Measurements from ENCODE around the gene ASCL1. TPM values are rescaled to one million over a fixed set of nuclear protein-coding genes. Genes with fewer than 3 reads are reported as not detected.

The ASCL1 gene
- total RNA-seq, 1 experiment from 2014 or later, result not detected

GRCh38 chr12:102910792-102911191, 46.7 kb upstream of the ASCL1 start:
- no peaks in the 10 kb centered on the region for H3K4me1 ChIP-seq
- H3K4me3 Mint-ChIP-seq (ENCODE audit: unreplicated experiment), result no peak overlapping the region
- no peaks in the 10 kb centered on the region for H3K9me3 ChIP-seq
- POLR2A ChIA-PET, result no interaction called here
- H3K9me3 Mint-ChIP-seq (ENCODE audit: unreplicated experiment), result no peaks in the 10 kb centered on the region
- CTCF ChIA-PET, result no interaction called here
- H3K4me1 Mint-ChIP-seq (ENCODE audit: low read depth, unreplicated experiment), result no peaks in the 10 kb centered on the region
- no peak overlapping the region for H3K27ac Mint-ChIP-seq (ENCODE audit: unreplicated experiment)
- H3K36me3 Mint-ChIP-seq (ENCODE audit: insufficient read depth, unreplicated experiment), result no peaks in the 10 kb centered on the region
- DNase-seq, result no peak
- no peak for TF ChIP-seq CTCF (IDR thresholded peaks at IDR 0.05; ENCODE audit: insufficient read depth in 1 of 2, low read depth in 1 of 2, low read length in 1 of 2, severe bottlenecking in 1 of 2, unreplicated experiment in 1 of 2)
- BruUV-seq (replicated peaks), result no TSS peak
- H3K27me3 ChIP-seq (replicated peaks; ENCODE audit: control insufficient read depth, insufficient read depth, low read length), result no peaks in the 10 kb centered on the region
- intact Hi-C loops (cut with micrococcal nuclease; ENCODE audit: unreplicated experiment), result no loop called here
- H3K4me3 ChIP-seq (ENCODE audit: low read depth, low read length), result no peak overlapping the region
- no peaks in the 10 kb centered on the region for H3K27me3 Mint-ChIP-seq (ENCODE audit: insufficient read depth, unreplicated experiment)
- H3K36me3 ChIP-seq (ENCODE audit: control insufficient read depth, insufficient read depth, low read length), result no peaks in the 10 kb centered on the region

GRCh38 chr12:102911320-102911719, 46.2 kb upstream of the ASCL1 start:
- Histone ChIP-seq H3K27me3 (replicated peaks; ENCODE audit: control insufficient read depth, insufficient read depth, low read length) (no peaks in the 10 kb centered on the region), H3K9me3 (no peaks in the 10 kb centered on the region), H3K4me3 (ENCODE audit: low read depth, low read length) (no peak overlapping the region), H3K4me1 (no peaks in the 10 kb centered on the region), H3K36me3 (ENCODE audit: control insufficient read depth, insufficient read depth, low read length) (no peaks in the 10 kb centered on the region)
- Mint-ChIP-seq H3K27ac (ENCODE audit: unreplicated experiment) (no peak overlapping the region), H3K9me3 (ENCODE audit: unreplicated experiment) (no peaks in the 10 kb centered on the region), H3K4me3 (ENCODE audit: unreplicated experiment) (no peak overlapping the region), H3K27me3 (ENCODE audit: insufficient read depth, unreplicated experiment) (no peaks in the 10 kb centered on the region), H3K36me3 (ENCODE audit: insufficient read depth, unreplicated experiment) (peaks cover 1% of the 10 kb centered on the region), H3K4me1 (ENCODE audit: low read depth, unreplicated experiment) (no peaks in the 10 kb centered on the region)
- no peak for DNase-seq
- no peak for TF ChIP-seq CTCF (IDR thresholded peaks at IDR 0.05; ENCODE audit: insufficient read depth in 1 of 2, low read depth in 1 of 2, low read length in 1 of 2, severe bottlenecking in 1 of 2, unreplicated experiment in 1 of 2)
- ChIA-PET CTCF (no interaction called here), POLR2A (no interaction called here)
- BruUV-seq (replicated peaks), result no TSS peak
- intact Hi-C loops (cut with micrococcal nuclease; ENCODE audit: unreplicated experiment), result no loop called here

- BruUV-seq (replicated peaks), result no TSS peak
- TF ChIP-seq CTCF (IDR thresholded peaks at IDR 0.05; ENCODE audit: insufficient read depth in 1 of 2, low read depth in 1 of 2, low read length in 1 of 2, severe bottlenecking in 1 of 2, unreplicated experiment in 1 of 2), result no peak
- ChIA-PET POLR2A (no interaction called here), CTCF (no interaction called here)
- Mint-ChIP-seq H3K4me3 (ENCODE audit: unreplicated experiment) (no peak overlapping the region), H3K9me3 (ENCODE audit: unreplicated experiment) (no peaks in the 10 kb centered on the region), H3K27ac (ENCODE audit: unreplicated experiment) (no peak overlapping the region), H3K27me3 (ENCODE audit: insufficient read depth, unreplicated experiment) (no peaks in the 10 kb centered on the region), H3K4me1 (ENCODE audit: low read depth, unreplicated experiment) (no peaks in the 10 kb centered on the region), H3K36me3 (ENCODE audit: insufficient read depth, unreplicated experiment) (peaks cover 5% of the 10 kb centered on the region)
- Histone ChIP-seq H3K36me3 (ENCODE audit: control insufficient read depth, insufficient read depth, low read length) (no peaks in the 10 kb centered on the region), H3K9me3 (no peaks in the 10 kb centered on the region), H3K4me1 (no peaks in the 10 kb centered on the region), H3K4me3 (ENCODE audit: low read depth, low read length) (no peak overlapping the region), H3K27me3 (replicated peaks; ENCODE audit: control insufficient read depth, insufficient read depth, low read length) (no peaks in the 10 kb centered on the region)
- intact Hi-C loops (cut with micrococcal nuclease; ENCODE audit: unreplicated experiment), result no loop called here
- DNase-seq, result no peak
These were observed 45.2 kb upstream of the ASCL1 start for GRCh38 chr12:102912258-102912657.

Data from Caco-2 (cell line).